HEK293 (cell line): ENCODE data around the gene TSHZ2.
"Not testable (repeated sequence)": the region's sequence is repeated elsewhere in the genome, so short reads cannot be mapped to it uniquely, and the experiment has no call there.

ENCODE experiments used
- KLF10 ChIP-seq: fragments of 450-650 bp; IDR thresholded peaks from 2 replicates; pipeline ENCODE4 v1.5.1; 2018; ENCODE audit warnings: missing biosample characterization, mild to moderate bottlenecking, missing genetic modification characterization
- ZEB2 ChIP-seq: fragments of 450-650 bp; formaldehyde crosslinking; IDR thresholded peaks from 2 replicates; pipeline ENCODE4 v1.5.1; 2016; ENCODE audit warnings: missing biosample characterization, missing genetic modification characterization
- ZNF274 ChIP-seq, 2 experiments: fragments of 200-500 bp in 1 of 2; fragments of 450-650 bp in 1 of 2; sonication (Bioruptor generic) in 1 of 2; formaldehyde crosslinking in 1 of 2; IDR thresholded peaks; 2 replicates each; pipeline versions ENCODE4 v1.5.1 to v1.6.1; 2014 to 2016; ENCODE audit warnings: borderline replicate concordance in 1 of 2, inconsistent platforms in 1 of 2, low read length in 1 of 2, missing biosample characterization in 1 of 2, missing genetic modification characterization in 1 of 2
- ZNF335 ChIP-seq: fragments of 450-650 bp; formaldehyde crosslinking; conservative IDR thresholded peaks from 2 replicates; pipeline ENCODE4 v1.5.1; 2016; ENCODE audit warnings: missing biosample characterization, missing genetic modification characterization
- ZNF624 ChIP-seq: fragments of 450-650 bp; formaldehyde crosslinking; IDR thresholded peaks from 2 replicates; pipeline ENCODE4 v1.5.1; 2017; ENCODE audit warnings: missing biosample characterization, missing genetic modification characterization
- TF ChIP-seq, protein P1 (sequence below): fragments of 450-650 bp; formaldehyde crosslinking; IDR thresholded peaks from 2 replicates; pipeline ENCODE4 v1.5.1; 2016; ENCODE audit warnings: missing biosample characterization, missing genetic modification characterization

DNA sequence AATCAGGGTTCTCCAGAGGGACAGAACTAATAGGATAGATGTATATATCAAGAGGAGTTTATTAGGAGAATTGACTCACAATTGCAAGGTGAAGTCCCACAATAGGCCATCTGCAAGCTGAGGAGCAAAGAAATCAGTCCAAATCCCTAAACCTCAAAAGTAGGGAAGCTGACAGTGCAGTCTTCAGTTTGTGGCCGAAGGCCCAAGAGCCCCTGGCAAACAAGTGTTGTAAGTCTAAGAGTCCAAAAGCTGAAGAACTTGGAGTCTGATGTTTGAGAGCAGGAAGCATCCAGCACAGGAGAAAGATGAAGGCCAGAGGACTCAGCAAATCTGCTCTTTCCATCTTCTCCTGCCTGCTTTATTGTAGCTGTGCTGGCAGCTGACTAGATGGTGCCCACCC is 117.7 kb downstream of the TSHZ2 start:
- not testable (repeated sequence) for TF ChIP-seq ZNF274 (IDR thresholded peaks at IDR 0.05; ENCODE audit: low read length); ZNF274 (tag by site-specific recombination; IDR thresholded peaks at IDR 0.05; ENCODE audit: borderline replicate concordance); ZNF335 (tag by site-specific recombination); KLF10 (tag by site-specific recombination); ZEB2 (tag by site-specific recombination); ZNF624
- TF ChIP-seq, protein P1, sequence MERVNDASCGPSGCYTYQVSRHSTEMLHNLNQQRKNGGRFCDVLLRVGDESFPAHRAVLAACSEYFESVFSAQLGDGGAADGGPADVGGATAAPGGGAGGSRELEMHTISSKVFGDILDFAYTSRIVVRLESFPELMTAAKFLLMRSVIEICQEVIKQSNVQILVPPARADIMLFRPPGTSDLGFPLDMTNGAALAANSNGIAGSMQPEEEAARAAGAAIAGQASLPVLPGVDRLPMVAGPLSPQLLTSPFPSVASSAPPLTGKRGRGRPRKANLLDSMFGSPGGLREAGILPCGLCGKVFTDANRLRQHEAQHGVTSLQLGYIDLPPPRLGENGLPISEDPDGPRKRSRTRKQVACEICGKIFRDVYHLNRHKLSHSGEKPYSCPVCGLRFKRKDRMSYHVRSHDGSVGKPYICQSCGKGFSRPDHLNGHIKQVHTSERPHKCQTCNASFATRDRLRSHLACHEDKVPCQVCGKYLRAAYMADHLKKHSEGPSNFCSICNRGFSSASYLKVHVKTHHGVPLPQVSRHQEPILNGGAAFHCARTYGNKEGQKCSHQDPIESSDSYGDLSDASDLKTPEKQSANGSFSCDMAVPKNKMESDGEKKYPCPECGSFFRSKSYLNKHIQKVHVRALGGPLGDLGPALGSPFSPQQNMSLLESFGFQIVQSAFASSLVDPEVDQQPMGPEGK (tag by site-specific recombination), result not testable (repeated sequence)
